ENCODE measurements around the gene CYB5A.

The CYB5A gene

GRCh38 chr18:74203811-74204210 lies 88.0 kb downstream of the CYB5A start:
- no peak for DNase-seq
